ENCODE results near the gene LIMK2.
"Not testable (repeated sequence)": the region's sequence is repeated elsewhere in the genome, so short reads cannot be mapped to it uniquely, and the experiment has no call there.

The LIMK2 gene

GRCh38 chr22:31290494-31291471 lies 78.7 kb downstream of the LIMK2 start:
- peaks cover 67% of the 10 kb centered on the region for H3K36me3 Mint-ChIP-seq (ENCODE audit: low read depth)
- no peaks in the 10 kb centered on the region for H3K27me3 Mint-ChIP-seq
- peaks cover 78% of the 10 kb centered on the region for H3K4me1 Mint-ChIP-seq (ENCODE audit: low read depth)
- peak overlapping the region; percentile 97 for H3K27ac Mint-ChIP-seq
- H3K9me3 Mint-ChIP-seq: no peaks in the 10 kb centered on the region
- peak overlapping the region; percentile 96 for H3K4me3 Mint-ChIP-seq
- intact Hi-C loops (cut with micrococcal nuclease): loop anchor here (5.0 to 10.0 kb wide), 2 partner anchors 57 to 194 kb away; partner anchors contain the start of genes EIF4ENIF1 and PATZ1

GRCh38 chr22:31291481-31292235 lies 79.6 kb downstream of the LIMK2 start:
- H3K4me3 Mint-ChIP-seq: peak overlapping the region; percentile 96
- H3K9me3 Mint-ChIP-seq: no peaks in the 10 kb centered on the region
- peak overlapping the region; percentile 97 for H3K27ac Mint-ChIP-seq
- peaks cover 59% of the 10 kb centered on the region for H3K36me3 Mint-ChIP-seq (ENCODE audit: low read depth)
- peaks cover 78% of the 10 kb centered on the region for H3K4me1 Mint-ChIP-seq (ENCODE audit: low read depth)
- intact Hi-C loops (cut with micrococcal nuclease): loop anchor here (5.0 to 10.0 kb wide), 2 partner anchors 56 to 193 kb away; partner anchors contain the start of genes EIF4ENIF1 and PATZ1
- no peaks in the 10 kb centered on the region for H3K27me3 Mint-ChIP-seq

GRCh38 chr22:31292236-31292989 lies 80.3 kb downstream of the LIMK2 start, which contains the start of gene PIK3IP1:
TSS of gene PIK3IP1 (minus strand) at chr22:31292488. CDS start at chr22:31292344, 144 bp downstream.
- intact Hi-C loops (cut with micrococcal nuclease): loop anchor here (5.0 to 10.0 kb wide), 2 partner anchors 55 to 192 kb away; partner anchors contain the start of genes EIF4ENIF1 and PATZ1
- Mint-ChIP-seq H3K9me3 (no peaks in the 10 kb centered on the region), H3K36me3 (ENCODE audit: low read depth) (peaks cover 51% of the 10 kb centered on the region), H3K27me3 (no peaks in the 10 kb centered on the region), H3K27ac (peak within 1 kb of the TSS; percentile 97), H3K4me3 (peak within 1 kb of the TSS; percentile 96), H3K4me1 (ENCODE audit: low read depth) (peaks cover 78% of the 10 kb centered on the region)

GRCh38 chr22:31295360-31295759 lies 83.3 kb downstream of the LIMK2 start:
- Mint-ChIP-seq H3K9me3 (no peaks in the 10 kb centered on the region), H3K27me3 (no peaks in the 10 kb centered on the region), H3K4me1 (ENCODE audit: low read depth) (peaks cover 54% of the 10 kb centered on the region), H3K27ac (peak overlapping the region; percentile 79), H3K36me3 (ENCODE audit: low read depth) (peaks cover 22% of the 10 kb centered on the region), H3K4me3 (no peak overlapping the region)
- intact Hi-C loops (cut with micrococcal nuclease): loop anchor here (10.0 kb wide), 1 partner anchor 189 kb away; the partner anchor contains the start of gene EIF4ENIF1

- Mint-ChIP-seq H3K36me3 (ENCODE audit: low read depth) (peaks cover 15% of the 10 kb centered on the region), H3K4me3 (peak overlapping the region; percentile 6), H3K4me1 (ENCODE audit: low read depth) (peaks cover 51% of the 10 kb centered on the region), H3K9me3 (no peaks in the 10 kb centered on the region), H3K27me3 (no peaks in the 10 kb centered on the region), H3K27ac (peak overlapping the region; percentile 79)
- intact Hi-C loops (cut with micrococcal nuclease): loop anchor here (10.0 kb wide), 1 partner anchor 189 kb away; the partner anchor contains the start of gene EIF4ENIF1
Observed at GRCh38 chr22:31295831-31296657, 83.9 kb downstream of the LIMK2 start.

GRCh38 chr22:31300896-31301295 lies 88.8 kb downstream of the LIMK2 start:
- Mint-ChIP-seq H3K27me3 (no peaks in the 10 kb centered on the region), H3K36me3 (ENCODE audit: low read depth) (no peaks in the 10 kb centered on the region), H3K9me3 (no peaks in the 10 kb centered on the region), H3K4me3 (no peak overlapping the region), H3K27ac (no peak overlapping the region), H3K4me1 (ENCODE audit: low read depth) (peaks cover 14% of the 10 kb centered on the region)
- intact Hi-C loops (cut with micrococcal nuclease): no loop called here

GRCh38 chr22:31302006-31302405 lies 89.9 kb downstream of the LIMK2 start:
- H3K4me3 Mint-ChIP-seq: no peak overlapping the region
- H3K4me1 Mint-ChIP-seq (ENCODE audit: low read depth): peaks cover 3% of the 10 kb centered on the region
- H3K36me3 Mint-ChIP-seq (ENCODE audit: low read depth): no peaks in the 10 kb centered on the region
- intact Hi-C loops (cut with micrococcal nuclease): no loop called here
- no peak overlapping the region for H3K27ac Mint-ChIP-seq
- H3K9me3 Mint-ChIP-seq: no peaks in the 10 kb centered on the region
- peaks cover 2% of the 10 kb centered on the region for H3K27me3 Mint-ChIP-seq

- intact Hi-C loops (cut with micrococcal nuclease): no loop called here
- Mint-ChIP-seq H3K27ac (no peak overlapping the region), H3K4me3 (no peak overlapping the region), H3K9me3 (no peaks in the 10 kb centered on the region), H3K4me1 (ENCODE audit: low read depth) (no peaks in the 10 kb centered on the region), H3K27me3 (peaks cover 2% of the 10 kb centered on the region), H3K36me3 (ENCODE audit: low read depth) (no peaks in the 10 kb centered on the region)
Observed at GRCh38 chr22:31302537-31302936, 90.4 kb downstream of the LIMK2 start.

- Mint-ChIP-seq H3K4me3 (no peak overlapping the region), H3K27me3 (peaks cover 2% of the 10 kb centered on the region), H3K27ac (no peak overlapping the region), H3K4me1 (ENCODE audit: low read depth) (no peaks in the 10 kb centered on the region), H3K9me3 (no peaks in the 10 kb centered on the region), H3K36me3 (ENCODE audit: low read depth) (no peaks in the 10 kb centered on the region)
- intact Hi-C loops (cut with micrococcal nuclease): no loop called here
Observed at GRCh38 chr22:31305194-31305593, 93.1 kb downstream of the LIMK2 start.

GRCh38 chr22:31308181-31308580 lies 96.1 kb downstream of the LIMK2 start:
- no peak overlapping the region for H3K4me3 Mint-ChIP-seq
- H3K27me3 Mint-ChIP-seq: peaks cover 2% of the 10 kb centered on the region
- intact Hi-C loops (cut with micrococcal nuclease): no loop called here
- H3K9me3 Mint-ChIP-seq: no peaks in the 10 kb centered on the region
- no peak overlapping the region for H3K27ac Mint-ChIP-seq
- peaks cover 1% of the 10 kb centered on the region for H3K4me1 Mint-ChIP-seq (ENCODE audit: low read depth)
- no peaks in the 10 kb centered on the region for H3K36me3 Mint-ChIP-seq (ENCODE audit: low read depth)

GRCh38 chr22:31313366-31314147 lies 101.5 kb downstream of the LIMK2 start:
- intact Hi-C loops (cut with micrococcal nuclease): no loop called here
- peaks cover 6% of the 10 kb centered on the region for H3K4me1 Mint-ChIP-seq (ENCODE audit: low read depth)
- H3K27ac Mint-ChIP-seq: peak overlapping the region; percentile 19
- H3K9me3 Mint-ChIP-seq: peaks cover 15% of the 10 kb centered on the region
- no peak overlapping the region for H3K4me3 Mint-ChIP-seq
- peaks cover 2% of the 10 kb centered on the region for H3K27me3 Mint-ChIP-seq
- no peaks in the 10 kb centered on the region for H3K36me3 Mint-ChIP-seq (ENCODE audit: low read depth)

GRCh38 chr22:31314220-31314619 lies 102.1 kb downstream of the LIMK2 start:
- H3K27me3 Mint-ChIP-seq; H3K4me1 Mint-ChIP-seq (ENCODE audit: low read depth); H3K36me3 Mint-ChIP-seq (ENCODE audit: low read depth); intact Hi-C loops (cut with micrococcal nuclease); H3K4me3 Mint-ChIP-seq; H3K27ac Mint-ChIP-seq: not testable (repeated sequence)
- peaks cover 15% of the 10 kb centered on the region for H3K9me3 Mint-ChIP-seq

All from dendritic cell treated with granulocyte-macrophage colony-stimulating factor and Interleukin-4, amounts not matched to agents 40 ng/mL and 50 ng/mL, for 4 days (primary cell).